IPS-18a (cell line): ENCODE results near the gene AK1.

ENCODE experiments used
- H3K27ac ChIP-seq: one replicate; pipeline ENCODE4 v1.5.1; 2013; ENCODE audit warnings: low read length
- H3K27me3 ChIP-seq: one replicate; pipeline ENCODE4 v1.6.1; 2013; ENCODE audit warnings: mild to moderate bottlenecking, low read length; ENCODE audit not compliant: control insufficient read depth, insufficient read depth
- H3K36me3 ChIP-seq: one replicate; pipeline ENCODE4 v1.6.1; 2013; ENCODE audit warnings: low read depth, low read length; ENCODE audit not compliant: control insufficient read depth
- H3K4me1 ChIP-seq: one replicate; pipeline ENCODE4 v1.6.1; 2013; ENCODE audit warnings: low read depth, low read length; ENCODE audit not compliant: control insufficient read depth
- H3K4me3 ChIP-seq: one replicate; pipeline ENCODE4 v1.5.1; 2013; ENCODE audit warnings: low read length
- H3K9ac ChIP-seq: one replicate; pipeline ENCODE4 v1.6.1; 2013; ENCODE audit warnings: mild to moderate bottlenecking, low read length, moderate library complexity
- H3K9me3 ChIP-seq: one replicate; pipeline ENCODE4 v1.6.1; 2013; ENCODE audit warnings: low read depth, low read length; ENCODE audit not compliant: control insufficient read depth

AK1 gene

DNA sequence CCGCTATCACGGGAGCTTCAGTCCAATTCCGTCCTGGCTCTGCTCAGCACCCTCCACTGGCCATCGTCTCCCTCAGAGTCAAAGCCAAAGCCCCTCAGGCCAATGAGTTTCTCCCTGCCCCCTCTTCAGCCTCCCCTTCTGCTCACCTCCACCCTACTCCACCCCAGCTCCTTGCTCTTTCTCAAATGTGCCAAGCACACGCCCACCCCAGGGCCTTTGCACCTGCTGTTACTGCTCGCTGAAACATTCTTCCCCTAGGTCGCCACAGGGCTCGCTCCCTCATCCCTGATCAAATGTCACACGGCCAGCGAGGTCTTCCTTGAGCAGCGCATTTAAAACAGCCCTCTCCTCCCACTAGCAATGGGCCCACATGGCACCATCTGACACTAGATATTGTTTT, 16.7 kb downstream of the AK1 start:
- Histone ChIP-seq H3K36me3 (no peaks in the 10 kb centered on the region), H3K9ac (no peak overlapping the region), H3K27ac (no peak overlapping the region), H3K4me1 (no peaks in the 10 kb centered on the region), H3K9me3 (no peaks in the 10 kb centered on the region), H3K27me3 (no peaks in the 10 kb centered on the region), H3K4me3 (no peak overlapping the region)

DNA sequence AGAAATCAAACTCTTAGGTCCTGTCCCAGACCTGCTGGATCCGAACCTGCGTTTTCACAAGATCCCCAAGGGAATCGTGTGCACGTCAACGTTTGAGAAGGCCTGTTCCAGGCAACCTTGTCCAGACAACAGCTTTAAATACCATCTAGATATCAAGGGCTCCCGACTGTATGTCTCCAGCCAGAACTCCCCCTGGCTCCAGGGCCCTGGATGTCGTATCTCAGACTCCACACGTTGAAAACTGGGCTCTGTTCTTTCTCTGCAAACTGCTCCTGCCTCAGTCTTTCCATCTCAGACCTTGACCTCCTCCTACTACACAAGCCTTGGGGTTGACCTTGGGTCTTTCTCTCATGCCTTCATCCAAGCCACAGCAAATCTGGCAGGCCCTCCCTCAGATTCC, 17.2 kb downstream of the AK1 start:
- Histone ChIP-seq H3K4me3 (no peak overlapping the region), H3K27ac (no peak overlapping the region), H3K36me3 (no peaks in the 10 kb centered on the region), H3K9me3 (no peaks in the 10 kb centered on the region), H3K4me1 (no peaks in the 10 kb centered on the region), H3K9ac (no peak overlapping the region), H3K27me3 (no peaks in the 10 kb centered on the region)

DNA sequence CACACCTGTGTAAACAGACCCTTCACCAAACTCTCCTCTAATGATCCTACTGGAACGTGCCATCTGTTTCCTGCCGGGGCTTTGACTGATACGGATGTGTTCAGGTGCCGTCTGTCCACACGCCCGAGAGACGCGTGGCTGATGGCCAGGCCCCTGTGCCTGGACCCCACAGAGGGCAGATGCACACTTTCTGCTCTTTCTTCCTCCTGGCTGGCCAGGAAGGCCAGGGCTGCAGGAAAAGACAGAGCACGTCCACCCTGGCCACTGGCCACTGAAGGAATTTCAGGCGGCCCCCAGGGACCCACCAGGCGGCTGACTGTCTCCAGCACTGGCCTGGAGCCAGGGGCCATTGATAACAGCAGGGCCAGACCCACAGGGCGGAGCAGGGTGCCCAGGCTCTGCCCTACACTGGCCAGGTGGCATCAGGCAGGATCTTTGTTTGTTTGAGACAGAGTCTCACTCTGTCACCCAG, 19.4 kb downstream of the AK1 start:
- Histone ChIP-seq H3K27ac (no peak overlapping the region), H3K4me1 (no peaks in the 10 kb centered on the region), H3K9ac (no peak overlapping the region), H3K27me3 (no peaks in the 10 kb centered on the region), H3K9me3 (no peaks in the 10 kb centered on the region), H3K4me3 (no peak overlapping the region), H3K36me3 (no peaks in the 10 kb centered on the region)

DNA sequence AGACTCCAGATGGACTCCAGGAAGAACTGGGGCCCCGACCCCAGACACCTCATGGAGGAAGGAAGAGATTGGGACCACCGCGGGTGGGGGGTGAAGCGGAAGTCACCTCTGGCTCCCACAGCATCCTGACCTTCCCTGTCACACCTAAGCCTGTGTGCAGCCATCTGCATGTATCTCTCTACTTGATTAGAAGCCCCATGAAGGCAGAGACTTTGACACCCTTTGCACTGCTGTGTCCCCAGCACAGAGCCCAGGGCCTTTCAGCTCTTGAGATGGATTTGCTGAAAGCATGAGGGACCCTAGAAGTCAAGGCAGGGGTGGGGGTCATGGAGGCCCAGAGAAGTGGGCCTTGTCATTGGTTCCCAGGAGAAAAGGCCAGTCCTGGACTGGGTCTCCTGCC, 20.2 kb downstream of the AK1 start:
- Histone ChIP-seq H3K9me3 (no peaks in the 10 kb centered on the region), H3K4me3 (no peak overlapping the region), H3K9ac (no peak overlapping the region), H3K4me1 (no peaks in the 10 kb centered on the region), H3K27me3 (no peaks in the 10 kb centered on the region), H3K27ac (no peak overlapping the region), H3K36me3 (no peaks in the 10 kb centered on the region)

DNA sequence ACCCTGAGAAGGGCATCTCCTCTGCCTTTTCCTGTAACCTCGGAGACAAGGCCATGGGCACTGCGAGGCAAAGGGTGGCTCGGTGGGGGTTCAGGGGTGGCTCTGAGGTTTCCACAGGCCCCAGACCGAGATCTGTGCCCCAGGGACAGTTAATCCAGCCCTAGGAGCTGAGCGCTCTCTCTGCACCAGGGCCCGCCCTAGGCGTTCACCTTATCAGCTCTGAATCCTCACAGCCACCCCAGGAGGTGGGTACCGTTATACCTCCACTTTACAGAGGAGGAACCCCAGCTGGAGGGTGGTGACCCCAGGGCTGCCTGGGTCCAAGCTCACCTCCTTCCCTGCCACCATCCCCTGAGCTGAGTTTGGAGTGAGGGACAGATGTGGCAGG, 20.8 kb downstream of the AK1 start:
- H3K4me3 ChIP-seq, result no peak overlapping the region

GRCh38 chr9:127856094-127856728, 21.3 kb downstream of the AK1 start:
- no peaks in the 10 kb centered on the region for H3K36me3 ChIP-seq
- H3K9ac ChIP-seq, result no peak overlapping the region
- no peaks in the 10 kb centered on the region for H3K9me3 ChIP-seq
- H3K27ac ChIP-seq, result no peak overlapping the region
- no peak overlapping the region for H3K4me3 ChIP-seq
- no peaks in the 10 kb centered on the region for H3K27me3 ChIP-seq
- no peaks in the 10 kb centered on the region for H3K4me1 ChIP-seq

More for the DNA sequence above, 20.8 kb downstream of the AK1 start:
- no peaks in the 10 kb centered on the region for H3K36me3 ChIP-seq
- H3K9ac ChIP-seq, result no peak overlapping the region
- no peaks in the 10 kb centered on the region for H3K27me3 ChIP-seq
- H3K4me1 ChIP-seq, result no peaks in the 10 kb centered on the region
- no peak overlapping the region for H3K27ac ChIP-seq
- no peaks in the 10 kb centered on the region for H3K9me3 ChIP-seq

DNA sequence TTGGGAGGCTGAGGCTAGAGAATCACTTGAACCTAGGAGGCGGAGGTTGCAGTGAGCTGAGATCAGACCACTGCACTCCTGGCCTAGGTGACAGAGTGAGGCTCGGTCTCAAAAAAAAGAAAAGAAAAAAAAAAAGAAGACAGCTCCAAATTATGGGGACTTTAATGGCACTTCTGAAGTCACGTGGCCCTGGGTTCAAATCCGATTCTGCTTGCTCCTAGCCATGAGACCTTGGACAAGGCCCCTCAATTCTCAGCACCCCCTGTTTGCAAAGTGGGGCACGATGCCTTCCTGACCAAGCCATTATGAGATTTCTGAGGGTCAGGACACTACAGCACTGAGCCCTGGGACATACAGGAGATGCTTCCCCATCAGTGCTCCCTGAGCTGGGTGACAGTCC, 22.0 kb downstream of the AK1 start:
- H3K4me1 ChIP-seq, result no peaks in the 10 kb centered on the region
- H3K9ac ChIP-seq, result no peak overlapping the region
- no peak overlapping the region for H3K4me3 ChIP-seq
- no peaks in the 10 kb centered on the region for H3K27me3 ChIP-seq
- H3K27ac ChIP-seq, result no peak overlapping the region
- no peaks in the 10 kb centered on the region for H3K36me3 ChIP-seq
- no peaks in the 10 kb centered on the region for H3K9me3 ChIP-seq

- H3K36me3 ChIP-seq, result no peaks in the 10 kb centered on the region
- no peak overlapping the region for H3K27ac ChIP-seq
- H3K9ac ChIP-seq, result no peak overlapping the region
- no peaks in the 10 kb centered on the region for H3K9me3 ChIP-seq
- no peaks in the 10 kb centered on the region for H3K27me3 ChIP-seq
- H3K4me1 ChIP-seq, result no peaks in the 10 kb centered on the region
- H3K4me3 ChIP-seq, result no peak overlapping the region
Observed at GRCh38 chr9:127854960-127855359, 22.5 kb downstream of the AK1 start.

- Histone ChIP-seq H3K9me3 (no peaks in the 10 kb centered on the region), H3K4me1 (no peaks in the 10 kb centered on the region), H3K27ac (no peak within 1 kb of the TSS), H3K4me3 (no peak within 1 kb of the TSS), H3K9ac (no peak within 1 kb of the TSS), H3K27me3 (no peaks in the 10 kb centered on the region), H3K36me3 (no peaks in the 10 kb centered on the region)
Observed at GRCh38 chr9:127854184-127854806, 23.2 kb downstream of the AK1 start, which contains the start of gene ENG. ENG (minus strand) TSS chr9:127854658; CDS start chr9:127854355, 303 bp downstream.

GRCh38 chr9:127853312-127854183, 23.9 kb downstream of the AK1 start:
- H3K27ac ChIP-seq, result no peak overlapping the region
- no peak overlapping the region for H3K9ac ChIP-seq
- no peak overlapping the region for H3K4me3 ChIP-seq
- H3K36me3 ChIP-seq, result no peaks in the 10 kb centered on the region
- H3K27me3 ChIP-seq, result no peaks in the 10 kb centered on the region
- no peaks in the 10 kb centered on the region for H3K4me1 ChIP-seq
- H3K9me3 ChIP-seq, result no peaks in the 10 kb centered on the region

- Histone ChIP-seq H3K9ac (no peak overlapping the region), H3K27me3 (no peaks in the 10 kb centered on the region), H3K4me3 (no peak overlapping the region)
Observed at GRCh38 chr9:127852829-127853228, 24.6 kb downstream of the AK1 start.

More at GRCh38 chr9:127852829-127853228, 24.6 kb downstream of the AK1 start:
- no peak overlapping the region for H3K27ac ChIP-seq
- H3K4me1 ChIP-seq, result no peaks in the 10 kb centered on the region
- H3K36me3 ChIP-seq, result no peaks in the 10 kb centered on the region
- no peaks in the 10 kb centered on the region for H3K9me3 ChIP-seq
